ENCODE measurements around the gene POMT1.
"Not testable (repeated sequence)": the region's sequence is repeated elsewhere in the genome, so short reads cannot be mapped to it uniquely, and the experiment has no call there.

The POMT1 gene

DNA sequence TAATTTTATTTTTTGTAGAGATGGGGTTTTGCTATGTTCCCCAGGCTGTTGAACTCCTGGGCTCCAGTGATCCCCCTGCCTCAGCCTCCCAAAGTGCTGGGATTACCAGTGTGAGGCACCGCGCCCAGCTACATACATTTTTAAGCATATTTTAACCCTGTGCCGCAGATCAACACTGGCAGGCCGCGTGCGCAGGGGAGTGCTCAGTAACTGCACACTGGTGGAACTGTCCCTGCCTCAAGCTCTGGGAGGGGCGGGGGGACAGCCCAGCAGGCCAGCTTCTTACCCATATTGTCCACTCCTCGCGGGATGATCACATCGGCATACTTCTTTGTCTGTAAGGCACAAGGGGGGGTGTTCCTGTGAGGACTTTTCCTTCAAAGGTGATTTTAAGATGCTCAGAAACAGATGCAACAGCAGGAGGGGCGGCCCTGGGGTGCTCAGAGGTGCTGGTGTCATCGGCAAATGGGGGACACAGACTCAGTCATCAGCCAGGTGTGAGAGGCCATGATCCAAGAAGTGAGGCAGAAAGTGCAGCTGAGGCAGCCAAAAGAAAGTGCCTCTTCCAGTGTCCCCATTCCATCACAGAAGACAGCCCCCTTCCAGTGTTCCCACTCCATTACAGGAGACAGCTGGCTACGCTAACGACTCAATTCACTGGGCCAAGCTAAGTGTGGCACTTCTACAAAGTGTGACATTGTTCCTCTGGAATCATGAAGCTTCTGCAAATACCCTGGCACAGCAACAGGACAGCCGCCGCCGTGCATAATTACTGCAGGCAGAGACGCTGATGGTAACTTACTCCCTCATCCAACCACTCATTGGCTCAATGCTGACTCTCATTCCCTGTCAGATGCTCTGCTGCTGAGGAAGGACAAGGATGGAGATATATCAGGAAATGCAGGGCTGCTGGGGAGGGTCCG lies 23.2 kb downstream of the POMT1 start:
- DNase-seq, result no peak

DNA sequence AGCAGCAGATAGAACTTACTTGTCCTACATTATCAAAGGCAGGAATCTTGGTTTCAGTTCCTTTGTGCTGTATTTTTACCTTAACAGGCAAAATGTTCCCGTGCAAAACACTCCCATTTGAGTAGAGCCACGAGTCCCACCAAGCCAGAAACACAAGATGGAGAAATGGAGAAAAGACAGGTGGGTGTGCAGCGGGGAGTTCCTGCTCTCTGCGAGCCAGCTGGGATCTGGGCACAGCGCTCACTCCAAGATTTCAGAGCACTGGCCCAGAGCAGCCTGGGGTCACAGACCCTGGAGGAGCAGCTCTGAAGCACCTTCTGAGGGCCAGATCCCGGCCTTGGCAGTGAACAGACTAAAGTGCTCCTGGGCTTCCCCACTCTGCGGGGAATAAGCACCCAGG lies 25.5 kb downstream of the POMT1 start:
- DNase-seq, result no peak

DNA sequence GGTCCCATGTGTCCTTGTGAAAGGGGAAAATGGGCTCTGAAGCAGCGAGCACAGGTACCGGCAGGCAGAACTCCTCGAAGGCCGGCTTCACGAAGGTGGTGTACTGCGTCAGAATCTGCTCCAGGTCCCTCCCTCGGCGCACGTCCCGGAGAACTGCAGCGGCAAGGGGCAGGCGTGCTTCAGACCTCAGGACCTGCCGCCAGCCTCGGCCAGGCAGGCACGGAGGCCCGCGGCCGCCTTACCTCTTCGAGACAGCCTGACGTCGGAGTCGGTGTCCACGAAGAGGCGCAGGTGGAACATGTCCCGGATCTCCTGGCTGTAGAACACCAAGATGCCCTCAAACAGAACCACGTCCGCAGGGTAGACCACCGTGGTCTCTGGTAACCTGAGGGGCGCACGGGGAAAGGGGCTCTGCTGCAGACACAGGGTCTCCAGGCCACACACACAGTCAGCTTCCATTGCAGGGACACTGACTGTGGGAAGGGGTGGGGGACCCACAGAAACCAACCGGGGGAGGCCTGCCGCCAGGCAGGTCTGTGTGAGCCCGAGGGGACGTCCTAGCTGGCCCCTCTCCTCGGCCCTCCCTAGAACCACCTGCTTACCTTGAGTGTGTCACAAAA lies 26.3 kb downstream of the POMT1 start:
- DNase-seq, result no peak

DNA sequence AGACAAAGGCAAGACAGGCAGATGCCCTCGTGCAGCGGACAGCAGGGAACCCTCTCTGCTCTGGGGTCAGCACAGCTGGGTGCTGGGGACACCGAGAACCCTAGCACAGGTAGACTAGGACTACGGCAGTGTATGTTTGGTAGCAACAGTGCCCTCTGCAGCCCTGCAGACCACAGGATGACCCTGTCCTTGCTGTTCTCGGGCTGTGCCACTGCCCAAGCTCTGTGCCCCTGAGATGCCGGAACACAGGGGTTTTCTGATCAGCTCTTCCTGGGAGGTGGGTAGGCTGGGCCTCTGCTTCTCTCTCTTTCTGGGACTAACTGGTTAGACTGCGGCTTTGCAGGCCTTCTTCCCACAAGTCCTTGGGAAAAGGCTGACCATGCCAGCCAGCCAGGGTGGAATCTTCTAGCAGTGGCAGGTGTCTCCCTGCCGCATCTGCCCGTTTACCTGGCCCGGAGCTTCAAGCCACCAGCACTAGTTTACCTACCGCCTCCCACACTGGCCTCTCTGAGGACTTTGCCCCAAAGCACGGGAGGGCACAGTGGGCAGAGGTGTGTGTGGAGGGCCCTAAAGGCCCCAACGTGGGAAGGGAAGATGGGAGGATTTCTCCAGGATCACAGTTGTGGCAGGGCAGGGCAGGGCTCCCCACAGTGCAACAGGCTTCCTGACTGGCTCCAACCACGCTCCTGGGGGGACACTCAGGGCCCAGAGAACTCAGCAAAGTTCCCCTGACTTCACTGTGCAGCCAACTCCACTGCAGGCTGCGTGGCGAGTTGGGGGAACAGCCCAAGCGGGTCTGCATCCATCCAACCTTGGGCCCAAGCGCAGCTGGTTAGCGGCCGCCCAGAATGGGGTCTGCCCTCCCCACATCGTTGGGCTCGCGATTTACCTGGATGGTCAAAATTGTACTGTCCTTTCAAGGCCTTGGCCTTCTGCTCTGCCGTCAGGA lies 27.2 kb downstream of the POMT1 start:
- no peak for DNase-seq

DNA sequence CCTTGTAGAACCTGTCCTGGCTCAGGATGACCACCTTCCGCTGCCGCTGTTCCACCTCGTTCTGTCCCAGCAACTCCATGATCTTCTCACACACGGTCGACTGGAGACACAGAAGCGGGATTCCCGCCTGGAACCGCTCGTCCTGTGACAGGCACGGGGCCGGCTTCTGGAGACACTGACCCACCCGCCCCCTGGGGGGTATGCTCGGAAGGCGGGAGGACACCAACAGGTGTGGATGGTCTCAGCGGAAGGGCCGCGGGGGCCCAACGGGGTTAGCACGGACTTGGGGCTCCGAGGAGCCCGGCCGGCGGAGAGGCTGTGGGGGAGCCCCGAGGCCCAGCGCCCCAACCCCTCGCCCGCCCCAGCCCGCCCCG lies 27.8 kb downstream of the POMT1 start:
- DNase-seq, result peak; percentile 64

DNA sequence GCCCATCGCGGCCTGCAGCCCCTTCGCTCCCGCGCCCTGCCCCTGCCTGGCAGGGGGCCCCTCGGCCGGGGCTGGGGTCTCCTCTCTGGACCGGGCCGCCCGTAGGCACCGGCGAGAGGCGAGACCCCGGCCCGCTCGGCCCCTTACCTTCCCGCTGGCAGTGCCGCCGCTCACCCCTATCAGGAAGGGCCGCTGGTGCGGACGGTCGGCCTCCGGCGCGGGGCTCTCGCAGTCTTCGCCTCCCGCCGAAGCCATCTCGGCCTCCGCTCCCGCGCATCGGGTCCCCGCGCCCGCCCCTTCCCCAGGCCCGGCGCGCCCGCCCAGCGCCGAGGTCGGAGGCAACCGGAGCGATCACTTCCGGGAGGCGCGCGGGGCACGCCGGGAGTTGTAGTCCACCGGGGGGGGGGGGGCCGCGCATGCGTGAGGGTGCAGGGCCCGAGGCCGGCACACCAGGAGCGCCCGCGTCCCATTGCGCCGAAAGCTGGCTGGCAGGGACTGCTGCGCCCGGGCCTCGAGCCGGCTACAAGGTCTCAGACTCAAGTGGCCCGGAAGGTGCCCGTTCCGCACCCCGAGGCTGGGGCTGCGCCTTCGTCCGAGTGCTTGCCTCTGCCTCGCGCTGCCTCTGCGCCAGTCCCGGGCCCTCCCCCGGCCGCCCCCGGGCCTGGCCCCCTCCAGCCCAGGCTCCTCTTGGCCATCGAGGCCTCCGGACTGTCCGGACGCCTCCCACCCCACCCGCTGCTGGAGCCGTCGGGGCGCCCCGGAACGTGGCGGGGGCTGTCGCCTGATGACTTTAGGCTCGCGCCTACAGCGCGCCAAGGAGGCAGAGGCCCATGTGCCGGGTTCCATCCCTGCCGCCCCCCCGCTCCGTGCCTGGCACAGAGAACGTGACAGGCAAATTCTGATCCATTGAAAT lies 28.5 kb downstream of the POMT1 start, which contains the start of gene UCK1:
UCK1 (minus strand) TSS at position 344 of the 913 bp plus-strand sequence; CDS start at position 255, 89 bp downstream.
- DNase-seq, result peak; percentile 92

DNA sequence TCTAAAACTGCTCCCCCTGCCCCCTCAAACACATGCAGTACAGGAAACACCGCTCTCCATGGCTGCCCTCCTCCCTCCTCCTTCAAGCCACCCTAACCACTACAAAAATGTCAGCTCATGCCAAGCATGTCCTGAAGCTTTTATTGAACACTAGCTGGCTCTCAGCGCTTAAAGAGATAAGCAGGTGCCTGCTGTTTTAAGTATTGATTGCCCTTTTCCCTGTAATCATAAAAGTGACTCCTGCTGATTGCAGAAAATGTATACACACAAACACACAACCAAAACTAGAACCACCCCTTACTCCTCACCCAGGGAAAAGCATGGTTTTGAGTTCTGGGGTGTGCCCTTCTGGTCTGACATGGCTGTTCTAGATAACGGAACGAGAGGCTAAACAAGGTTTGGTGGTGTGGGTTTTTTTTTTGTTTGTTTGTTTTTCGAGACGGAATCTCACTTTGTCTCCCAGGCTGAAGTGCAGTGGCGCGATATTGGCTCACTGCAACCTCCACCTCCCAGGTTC lies 32.1 kb downstream of the POMT1 start:
- DNase-seq, result no peak

DNA sequence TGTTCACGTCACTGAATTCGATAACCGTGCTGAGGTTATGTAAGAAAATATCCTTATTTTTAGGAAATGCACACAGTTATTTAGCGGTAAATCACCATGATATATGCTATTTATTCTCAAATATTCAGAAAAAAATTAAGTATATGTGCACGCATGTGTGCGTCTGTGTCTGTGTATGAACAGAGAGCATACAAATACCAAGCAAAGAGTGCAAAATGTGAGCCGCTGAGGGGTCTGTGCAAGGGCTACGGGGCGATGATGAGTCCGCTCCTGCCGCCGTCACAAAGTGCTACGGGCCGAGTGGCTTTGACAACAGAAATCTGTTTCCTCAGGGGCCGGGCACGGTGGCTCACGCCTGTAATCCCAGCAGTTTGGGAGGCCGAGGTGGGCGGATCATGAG lies 35.2 kb downstream of the POMT1 start:
- no peak for DNase-seq

DNA sequence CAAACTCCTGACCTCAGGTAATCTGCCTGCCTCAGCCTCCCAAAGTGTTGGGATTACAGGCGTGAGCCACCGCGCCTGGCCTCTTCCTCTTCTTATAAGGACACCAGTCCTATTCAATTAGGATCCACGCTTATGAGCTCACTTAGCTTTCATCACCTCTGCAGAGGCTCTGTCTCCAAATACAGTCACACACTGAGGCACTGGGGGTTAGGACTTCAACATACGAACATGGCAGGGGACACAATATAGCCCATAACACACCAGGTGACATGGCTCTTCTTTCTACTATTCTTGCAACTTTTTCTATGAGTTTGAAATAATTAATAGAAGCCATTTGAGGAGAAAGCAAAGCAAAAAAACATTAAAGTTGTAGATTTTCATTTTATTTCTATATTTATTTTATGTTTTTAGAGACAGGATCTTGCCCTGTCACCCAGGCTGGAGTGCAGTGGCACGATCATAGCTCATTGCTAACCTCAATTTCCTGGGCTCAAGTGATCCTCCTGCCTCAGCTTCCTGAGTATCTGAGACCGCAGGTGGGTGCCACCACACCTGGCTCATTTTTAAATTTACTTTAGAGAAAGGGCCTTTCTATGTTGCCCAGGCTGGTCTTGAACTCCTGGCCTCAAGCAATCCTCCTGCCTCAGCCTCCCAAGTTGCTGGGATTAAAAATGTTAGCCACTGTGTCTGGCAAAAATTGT lies 36.7 kb downstream of the POMT1 start:
- DNase-seq, result no peak

DNA sequence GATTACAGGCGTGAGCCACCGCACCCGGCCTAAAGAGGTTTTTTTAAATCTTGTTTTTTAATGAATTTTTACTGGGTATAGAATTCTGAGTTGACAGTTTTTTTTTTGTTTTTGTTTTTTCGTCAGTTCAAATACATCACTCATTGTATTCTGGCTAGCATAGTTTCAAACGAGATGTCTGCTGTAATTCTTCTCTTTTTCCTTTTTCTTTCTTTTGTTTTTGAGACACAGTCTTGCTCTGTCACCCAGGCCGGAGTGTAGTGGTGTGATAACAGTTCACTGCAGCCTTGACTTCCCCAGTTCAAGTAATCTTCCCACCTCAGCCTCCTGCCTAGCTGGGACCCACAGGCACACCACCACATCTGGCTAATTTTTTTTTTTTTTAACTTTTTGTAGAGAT lies 40.4 kb downstream of the POMT1 start:
- DNase-seq, result no peak

DNA sequence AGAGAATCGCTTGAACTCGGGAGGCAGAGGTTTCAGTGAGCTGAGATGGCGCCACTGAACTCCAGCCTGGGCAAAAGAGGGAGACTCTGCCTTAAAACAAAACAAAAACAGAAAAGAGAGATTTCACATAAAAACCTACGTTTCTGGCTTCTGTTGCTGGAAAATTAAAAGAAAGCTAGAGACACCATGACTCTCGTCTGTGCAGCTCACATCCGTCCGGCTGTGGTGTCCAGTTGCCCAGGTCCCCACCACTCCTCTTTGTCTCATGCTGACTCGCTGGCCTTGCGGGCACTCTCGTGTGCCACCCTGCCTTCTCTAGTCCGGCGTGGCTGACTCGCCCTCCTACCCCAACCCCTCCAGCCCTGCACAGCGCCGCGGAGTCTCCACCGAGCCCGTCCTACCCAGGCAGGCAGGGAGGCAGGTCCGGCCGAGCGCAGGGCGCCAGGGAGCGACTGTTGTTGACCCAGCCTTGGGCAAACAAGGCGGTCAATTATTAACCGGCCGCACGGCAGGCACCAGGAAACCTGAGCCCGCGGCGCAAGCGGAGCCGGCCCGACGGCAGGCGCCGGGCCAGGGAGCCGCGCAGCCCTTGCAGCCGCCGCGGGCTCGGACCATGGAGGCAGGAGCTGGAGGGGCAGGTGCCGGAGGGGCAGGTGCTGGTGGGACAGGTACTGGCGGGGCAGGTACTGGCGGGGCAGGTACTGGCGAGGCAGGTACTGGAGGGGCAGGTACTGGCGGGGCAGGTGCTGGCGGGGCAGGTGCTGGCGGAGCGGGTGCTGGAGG lies 42.5 kb downstream of the POMT1 start, which contains the start of gene PRRT1B:
PRRT1B (plus strand) TSS at position 521 of the 783 bp plus-strand sequence; CDS start at position 614, 93 bp downstream.
- DNase-seq, result peak; percentile 83

DNA sequence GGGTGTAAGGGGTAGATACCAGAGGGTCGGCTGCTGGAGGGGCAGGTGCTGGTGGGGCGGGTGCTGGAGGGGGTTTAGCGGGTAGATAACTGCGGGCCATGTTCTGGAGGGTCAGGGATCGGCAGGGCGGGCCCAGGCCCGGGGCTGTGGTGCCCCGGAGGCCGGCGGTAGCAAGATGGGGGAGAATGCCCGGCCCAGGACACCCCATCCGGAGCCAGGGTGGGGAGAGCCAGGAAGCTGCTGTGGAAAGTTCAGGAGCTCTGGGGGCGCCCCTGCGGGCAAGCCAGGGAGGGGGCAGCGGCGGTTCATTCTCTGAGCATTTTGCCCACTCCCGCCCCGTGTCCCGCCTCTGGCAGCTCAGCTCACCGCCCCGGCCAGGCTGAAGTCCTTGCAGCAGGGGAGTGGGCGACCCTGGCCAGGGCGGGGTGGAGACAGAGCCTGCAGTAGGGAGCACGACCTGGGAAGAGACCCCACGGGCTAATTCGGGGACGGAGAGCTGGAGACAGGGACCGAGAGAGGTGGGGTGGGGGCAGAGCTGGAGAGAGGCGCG lies 43.1 kb downstream of the POMT1 start:
- DNase-seq, result no peak

DNA sequence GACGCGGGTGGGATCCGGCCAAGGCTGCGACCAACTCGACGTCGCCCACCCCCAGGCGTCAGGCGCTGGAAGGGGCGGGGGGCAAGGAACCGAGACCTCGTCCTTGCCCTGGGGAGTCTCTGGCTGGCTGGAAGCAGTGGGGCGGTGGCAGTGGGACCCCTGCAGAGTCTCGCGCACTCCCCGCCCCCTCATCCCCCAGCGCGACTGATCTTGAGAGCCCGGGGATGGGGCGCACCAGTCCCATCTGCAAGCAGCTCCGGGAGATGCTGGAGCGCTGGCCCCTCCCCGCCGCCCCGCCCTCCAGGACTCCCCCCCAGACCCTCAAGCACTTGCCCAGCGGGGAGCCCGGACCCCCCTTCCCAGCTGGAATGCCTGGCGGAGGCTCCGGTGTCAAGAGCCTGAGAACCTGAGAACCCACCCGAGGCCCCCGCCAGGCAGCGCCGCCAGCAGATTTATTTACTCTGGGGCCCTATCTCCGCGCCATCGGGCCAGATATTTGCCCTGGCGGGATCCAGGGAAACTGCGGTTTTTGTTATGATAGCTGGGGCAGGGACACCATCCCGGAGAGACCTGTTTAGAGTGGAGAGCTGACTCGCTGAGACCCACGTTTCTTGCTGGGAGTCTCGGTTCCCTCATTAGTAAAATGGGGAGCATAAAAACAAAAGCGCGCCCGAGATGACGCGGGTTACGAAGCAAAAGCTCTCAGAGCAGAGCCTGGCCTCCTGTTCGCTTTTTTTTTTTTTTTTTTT lies 43.8 kb downstream of the POMT1 start:
- DNase-seq, result no peak

DNA sequence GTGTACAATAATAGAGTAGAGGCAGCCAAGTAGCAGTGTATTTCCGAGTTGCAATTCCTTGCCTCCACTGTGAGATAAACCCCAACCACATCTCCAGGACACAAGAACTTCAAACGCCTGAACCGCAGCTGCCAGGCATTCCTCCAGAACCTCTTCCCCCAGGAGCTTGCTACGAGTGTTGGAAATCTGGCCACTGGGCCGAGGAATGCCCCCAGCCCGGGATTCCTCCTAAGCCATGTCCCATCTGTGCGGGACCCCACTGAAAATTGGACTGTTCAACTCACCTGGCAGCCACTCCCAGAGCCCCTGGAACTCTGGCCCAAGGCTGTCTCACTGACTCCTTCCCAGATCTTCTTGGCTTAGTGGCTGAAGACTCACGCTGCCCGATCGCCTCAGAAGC lies 46.5 kb downstream of the POMT1 start:
- not testable (repeated sequence) for DNase-seq

DNA sequence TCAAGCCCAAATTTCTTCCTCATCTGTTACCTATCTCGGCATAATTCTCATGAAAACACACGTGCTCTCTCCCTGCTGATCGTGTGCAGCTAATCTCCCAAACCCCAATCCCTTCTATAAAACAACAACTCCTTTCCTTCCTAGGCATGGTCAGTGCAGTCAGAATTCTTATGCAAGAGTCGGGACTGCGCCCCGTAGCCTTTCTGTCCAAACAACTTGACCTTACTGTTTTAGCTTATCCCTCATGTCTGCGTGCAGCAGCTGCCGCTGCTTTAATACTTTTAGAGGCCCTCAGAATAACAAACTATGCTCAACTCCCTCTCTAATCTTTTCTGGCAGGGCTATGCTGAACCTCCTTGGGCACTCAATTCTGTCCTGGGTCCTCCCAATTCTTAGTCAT lies 47.7 kb downstream of the POMT1 start:
- DNase-seq, result not testable (repeated sequence)

DNA sequence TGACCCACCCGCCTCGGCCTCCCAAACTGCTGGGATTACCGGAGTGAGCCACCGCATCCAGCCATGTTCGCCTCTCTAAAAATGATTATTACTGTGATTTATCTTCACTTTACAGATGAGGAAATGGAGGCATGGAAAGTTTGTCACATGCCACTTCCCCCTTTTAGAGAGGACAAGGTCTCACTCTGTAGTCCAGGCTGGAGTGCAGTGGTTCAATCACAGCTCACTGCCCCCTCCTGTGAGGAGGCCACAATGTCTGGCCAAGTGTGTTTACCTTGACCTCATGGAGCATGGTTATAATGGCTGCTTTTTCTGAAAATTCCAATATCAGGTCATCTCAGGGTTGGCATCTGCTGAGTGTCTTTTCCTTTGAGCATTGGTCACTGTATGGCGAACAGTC lies 49.3 kb downstream of the POMT1 start:
- DNase-seq, result no peak

DNA sequence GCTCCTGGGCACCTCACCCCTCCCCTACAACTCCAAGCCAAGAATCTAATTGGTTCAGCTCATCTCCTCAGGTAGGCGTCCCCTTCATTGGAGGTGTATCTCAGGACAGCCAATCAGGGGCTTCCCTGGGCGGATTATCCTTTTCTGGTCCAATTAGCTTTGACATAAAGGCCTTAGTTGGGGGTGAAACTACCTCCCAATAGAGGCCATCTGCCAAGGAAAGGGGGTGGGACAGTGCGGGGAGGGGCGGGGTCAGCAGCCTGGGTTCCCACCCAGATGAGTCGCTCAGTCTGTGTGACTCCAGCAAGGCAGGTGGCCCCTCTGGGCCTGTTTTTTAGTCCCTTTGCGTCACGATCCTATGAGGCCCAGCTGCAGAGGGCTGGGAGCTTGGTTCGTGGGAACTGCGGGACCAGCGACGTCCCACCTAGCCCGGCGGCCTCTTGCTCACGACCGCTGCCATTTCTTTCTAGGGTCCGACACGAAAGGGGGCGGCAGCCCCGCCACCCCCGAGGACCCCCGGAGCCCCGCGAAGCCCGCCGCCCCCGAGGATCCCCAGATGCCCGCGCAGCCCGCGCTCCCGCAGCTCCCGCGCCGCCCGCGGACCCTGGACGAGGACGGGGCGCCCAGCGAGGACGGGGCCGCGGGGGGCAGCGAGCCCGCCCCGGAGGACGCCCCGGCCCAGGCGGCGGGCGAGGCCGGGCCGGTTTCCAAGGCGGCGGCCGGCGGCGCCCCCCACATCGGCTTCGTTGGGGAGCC lies 51.5 kb downstream of the POMT1 start:
- no peak for DNase-seq

DNA sequence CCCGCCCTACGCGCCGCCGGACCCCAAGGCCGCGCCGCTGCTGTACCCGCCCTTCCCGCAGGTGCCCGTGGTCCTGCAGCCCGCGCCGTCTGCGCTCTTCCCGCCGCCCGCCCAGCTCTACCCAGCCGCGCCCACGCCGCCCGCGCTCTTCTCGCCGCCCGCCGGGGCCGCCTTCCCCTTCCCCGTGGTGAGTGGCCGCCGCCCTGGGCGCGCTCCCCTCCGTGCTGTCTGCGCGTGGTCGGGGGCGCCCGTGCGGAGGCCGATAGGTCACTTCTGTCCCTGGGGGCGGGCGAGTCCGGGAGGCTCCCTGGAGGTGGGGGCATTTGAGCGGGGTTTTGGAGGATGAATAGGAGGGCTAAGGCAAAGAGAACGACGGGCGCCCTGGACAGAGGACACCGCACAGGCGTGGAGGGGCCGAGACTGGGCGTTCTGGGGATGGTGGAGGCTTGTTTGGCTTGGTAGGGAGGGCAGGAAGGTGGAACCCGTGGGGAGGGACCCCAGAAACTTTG lies 52.2 kb downstream of the POMT1 start:
- no peak for DNase-seq

Measured in NCI-H510A (cell line).